HepG2 (cell line): ENCODE results near the gene SLAMF6. TPM values are rescaled to one million over a fixed set of nuclear protein-coding genes. Genes with fewer than 3 reads are reported as not detected.

Experiments
- ATAC-seq: fragments of 200-7000 bp; cut with Tn5 transposase; 3 replicates; pipeline ENCODE4 v1.9.1; 2020; ENCODE audit warnings: mild to moderate bottlenecking, moderate library complexity
- BruUV-seq: library from RNA; stranded (reverse); fragments of 400-500 nt; replicated peaks from 2 replicates; lab custom pipeline; 2021; lab: Mats Ljungman, UMichigan
- CTCF ChIA-PET: fragments of 300-600 bp; formaldehyde crosslinking; extraction: SDS; loops from one replicate; lab custom pipeline; 2021; ENCODE audit warnings: low total read pairs, inconsistent platforms, low intra/inter-chr PET ratio; lab: Yijun Ruan, JAX
- POLR2A ChIA-PET: fragments of 350-600 bp; sonication (Branson Sonifier 250); formaldehyde crosslinking; loops from one replicate; lab custom pipeline; 2020; ENCODE audit warnings: antibody characterized with exemption, inconsistent platforms; lab: Yijun Ruan, JAX
- DNase-seq: peaks from one replicate; pipeline ENCODE4 v3.0.0-alpha.2; 2015; ENCODE audit warnings: low spot score
- FAIRE-seq: peaks from 3 replicates; lab custom pipeline; 2011; peaks lifted over from hg19 to GRCh38; lab: Jason Lieb, UNC
- H2AFZ ChIP-seq: one replicate; pipeline ENCODE4 v1.6.1; 2011; ENCODE audit warnings: low read length, inconsistent platforms
- H3K27ac ChIP-seq: fragments of 300-600 bp; 3 replicates; pipeline ENCODE4 v1.8.0; 2011; ENCODE audit warnings: mixed run types, mild to moderate bottlenecking, mixed read lengths, low read length, inconsistent platforms; ENCODE audit not compliant: insufficient read depth; ENCODE audit errors: extremely low read length
- H3K27me3 ChIP-seq, 2 experiments: fragments of 200-600 bp in 1 of 2; 2 replicates in 1 of 2; 3 replicates in 1 of 2; pipeline versions ENCODE4 v1.6.0 to v1.8.0; 2011; ENCODE audit warnings: low read length in 2 of 2, mild to moderate bottlenecking in 2 of 2, moderate library complexity in 2 of 2, inconsistent platforms in 1 of 2; ENCODE audit not compliant: insufficient read depth in 2 of 2, control insufficient read depth in 1 of 2
- H3K36me3 ChIP-seq, 2 experiments: fragments of 200-600 bp in 1 of 2; replicated peaks in 1 of 2; 2 replicates in 1 of 2; 3 replicates in 1 of 2; pipeline versions ENCODE4 v1.5.1 to v1.8.0; 2011; ENCODE audit warnings: low read length in 2 of 2, inconsistent platforms in 1 of 2; ENCODE audit not compliant: insufficient read depth in 2 of 2, control insufficient read depth in 1 of 2
- H3K4me1 ChIP-seq: 2 replicates; pipeline ENCODE4 v1.5.1; 2012; ENCODE audit warnings: low read length, inconsistent platforms; ENCODE audit not compliant: insufficient read depth
- H3K4me2 ChIP-seq: 2 replicates; pipeline ENCODE4 v1.6.0; 2011; ENCODE audit warnings: low read depth, low read length, inconsistent platforms
- H3K4me3 ChIP-seq, 3 experiments: fragments of 200-600 bp in 1 of 3; sonication (generic), shearing (Covaris generic) in 1 of 3; replicated peaks in 1 of 3; 2 replicates each; pipeline ENCODE4 v1.5.1; 2011 to 2016; ENCODE audit warnings: low read length in 3 of 3, inconsistent platforms in 2 of 3, low read depth in 2 of 3, mild to moderate bottlenecking in 2 of 3, control low read depth in 1 of 3, mixed read lengths in 1 of 3; ENCODE audit not compliant: insufficient read depth in 1 of 3
- H3K79me2 ChIP-seq: one replicate; pipeline ENCODE4 v1.6.1; 2011; ENCODE audit warnings: low read length, inconsistent platforms; ENCODE audit not compliant: insufficient read depth
- H3K9ac ChIP-seq: 2 replicates; pipeline ENCODE4 v1.6.0; 2011; ENCODE audit warnings: mild to moderate bottlenecking, low read depth, low read length, inconsistent platforms; ENCODE audit not compliant: insufficient read depth
- H3K9me3 ChIP-seq: 2 replicates; pipeline ENCODE4 v1.5.1; 2012; ENCODE audit warnings: mild to moderate bottlenecking, low read length
- H4K20me1 ChIP-seq: 2 replicates; pipeline ENCODE4 v1.6.0; 2011; ENCODE audit warnings: inconsistent platforms, mild to moderate bottlenecking, low read length, moderate library complexity; ENCODE audit not compliant: insufficient read depth
- DMTF1 ChIP-seq: sonication (generic); formaldehyde crosslinking; IDR thresholded peaks from 2 replicates; pipeline ENCODE4 v1.4.0; 2020; ENCODE audit warnings: mild to moderate bottlenecking, missing genetic modification reagents
- IRF1 ChIP-seq: sonication (generic); formaldehyde crosslinking; IDR thresholded peaks from 2 replicates; pipeline ENCODE4 v1.4.0; 2020; ENCODE audit warnings: low read depth, mild to moderate bottlenecking, missing genetic modification reagents
- KMT2B ChIP-seq: IDR thresholded peaks from 2 replicates; pipeline ENCODE4 v1.6.1; 2016; ENCODE audit warnings: missing genetic modification reagents, missing compliant biosample characterization
- NR3C1 ChIP-seq: sonication (generic); formaldehyde crosslinking; IDR thresholded peaks from 2 replicates; pipeline ENCODE4 v1.4.0; 2020; ENCODE audit warnings: missing genetic modification reagents
- PHF8 ChIP-seq: sonication (generic); formaldehyde crosslinking; IDR thresholded peaks from 2 replicates; pipeline ENCODE4 v1.5.0; 2020; ENCODE audit warnings: missing genetic modification reagents
- TARDBP ChIP-seq: sonication (generic); formaldehyde crosslinking; IDR thresholded peaks from 2 replicates; pipeline ENCODE4 v1.8.0; 2022; ENCODE audit warnings: mild to moderate bottlenecking, missing genetic modification reagents
- TFDP2 ChIP-seq: sonication (generic); formaldehyde crosslinking; IDR thresholded peaks from 2 replicates; pipeline ENCODE4 v1.4.0; 2020; ENCODE audit warnings: missing genetic modification reagents
- TRAFD1 ChIP-seq: sonication (generic); formaldehyde crosslinking; IDR thresholded peaks from 2 replicates; pipeline ENCODE4 v1.5.1; 2020; ENCODE audit warnings: missing genetic modification reagents, mild to moderate bottlenecking, borderline replicate concordance
- U2AF2 ChIP-seq: fragments of 200-400 bp; formaldehyde crosslinking; IDR thresholded peaks from 2 replicates; pipeline ENCODE4 v1.6.1; 2017; ENCODE audit warnings: low read depth, mild to moderate bottlenecking, low read length
- ZBTB37 ChIP-seq: sonication (generic); formaldehyde crosslinking; IDR thresholded peaks from 2 replicates; pipeline ENCODE4 v1.4.0; 2020; ENCODE audit warnings: mild to moderate bottlenecking, missing genetic modification reagents
- ZBTB43 ChIP-seq: sonication (generic); formaldehyde crosslinking; conservative IDR thresholded peaks from 2 replicates; pipeline ENCODE4 v1.4.0; 2020; ENCODE audit warnings: missing genetic modification reagents
- ZNF235 ChIP-seq: sonication (generic); formaldehyde crosslinking; IDR thresholded peaks from 2 replicates; pipeline ENCODE4 v1.8.1; 2023; ENCODE audit warnings: mild to moderate bottlenecking, missing genetic modification reagents, borderline replicate concordance
- ZNF451 ChIP-seq: sonication (generic); formaldehyde crosslinking; IDR thresholded peaks from 2 replicates; pipeline ENCODE4 v1.5.0; 2020; ENCODE audit warnings: mild to moderate bottlenecking, missing genetic modification reagents
- ZNF768 ChIP-seq: sonication (generic); formaldehyde crosslinking; IDR thresholded peaks from 2 replicates; pipeline ENCODE4 v1.4.0; 2020; ENCODE audit warnings: missing genetic modification reagents
- ZNF784 ChIP-seq: sonication (generic); formaldehyde crosslinking; IDR thresholded peaks from 2 replicates; pipeline ENCODE4 v1.5.1; 2020; ENCODE audit warnings: missing genetic modification reagents, mild to moderate bottlenecking, borderline replicate concordance
- WGBS: methylation state at CpG from one replicate; pipeline ENCODE4 v1.1.6; 2017; ENCODE audit warnings: low lambda C conversion rate; 5-methylcytosine and 5-hydroxymethylcytosine counted together
- in situ Hi-C: cut with HindIII; loops from 2 replicates; pipeline ENCODE4 v1.10.0; 2017; ENCODE audit warnings: low pct_unique_long_range_greater_than_20kb; ENCODE audit not compliant: extremely low pct_ligation_motif_present
- intact Hi-C: fragments of 100-400 bp; cut with micrococcal nuclease; formaldehyde crosslinking; loops from one replicate; pipeline ENCODE4 v1.10.0; 2022; ENCODE audit not compliant: unreplicated experiment
- polyA plus RNA-seq, 8 experiments: library from polyadenylated mRNA; depleted of rRNA in 3 of 8; stranded (reverse) in 7 of 8; unstranded in 1 of 8; fragments of >200 nt; fragmentation: Illumina TruSeq in 4 of 8; extraction: Trizol in 4 of 8; gene quantifications; 2 replicates each; pipeline versions ENCODE4 v1.2.1 to v1.2.3, GENCODE V29; 2011 to 2016; ENCODE audit warnings: low read depth in 4 of 8, missing spikeins in 1 of 8, mixed read lengths in 1 of 8; ENCODE audit not compliant: insufficient read depth in 1 of 8
- total RNA-seq, 5 experiments: library from RNA; depleted of rRNA; stranded (reverse); fragments of >200 nt; fragmentation: Illumina TruSeq; extraction: Trizol; gene quantifications; 2 replicates each; pipeline ENCODE4 v1.2.3, GENCODE V29; 2016; ENCODE audit warnings: low read depth in 1 of 5

SLAMF6 gene
- total and polyA plus RNA-seq, 2 of the 13 experiments (the other 11 are each of a cell fraction or from before 2014, with no cell fraction given), result not detected

- intact Hi-C loops, result no loop called here
- TF ChIP-seq ZNF451 (CRISPR knock-in tag) (no peak), TFDP2 (CRISPR knock-in tag) (no peak), DMTF1 (no peak), PHF8 (CRISPR knock-in tag) (no peak), U2AF2 (no peak), TRAFD1 (CRISPR knock-in tag) (no peak), ZBTB37 (CRISPR knock-in tag) (no peak), TARDBP (CRISPR knock-in tag) (no peak), ZNF768 (CRISPR knock-in tag) (no peak), ZNF784 (CRISPR knock-in tag) (no peak), ZBTB43 (CRISPR knock-in tag) (no peak), ZNF235 (CRISPR knock-in tag) (no peak), IRF1 (CRISPR knock-in tag) (no peak), KMT2B (no peak), NR3C1 (CRISPR knock-in tag) (no peak)
Observed at GRCh38 chr1:160569806-160570205, 46.8 kb upstream of the SLAMF6 start.

More at GRCh38 chr1:160569806-160570205, 46.8 kb upstream of the SLAMF6 start:
- no peak overlapping the region for H2AFZ ChIP-seq
- BruUV-seq, result no TSS peak
- FAIRE-seq, result no peak
- ATAC-seq, result no peak
- H3K36me3 ChIP-seq, result no peaks in the 10 kb centered on the region
- H3K4me3 ChIP-seq, result no peak overlapping the region
- in situ Hi-C loops, result no loop called here
- CTCF ChIA-PET, result no interaction called here
- no peaks in the 10 kb centered on the region for H3K79me2 ChIP-seq
- H3K27me3 ChIP-seq, result no peaks in the 10 kb centered on the region
- no peak overlapping the region for H3K9ac ChIP-seq
- no peak overlapping the region for H3K4me2 ChIP-seq
- DNase-seq, result no peak
- no peaks in the 10 kb centered on the region for H3K4me1 ChIP-seq
- no peaks in the 10 kb centered on the region for H3K9me3 ChIP-seq
- POLR2A ChIA-PET, result no interaction called here
- 22% methylated on average over 2 of the region's 2 CpGs for WGBS
- H3K27ac ChIP-seq, result no peak overlapping the region
- H4K20me1 ChIP-seq, result no peaks in the 10 kb centered on the region
